Skin epidermis (tissue), 12 donors: ENCODE results near the gene RALGAPA2.

Experiments used
- H3K27ac ChIP-seq, 21 experiments: fragments of 200-600 bp; sonication (generic) in 11 of 21; one replicate each; pipeline ENCODE4 v1.5.0; 2020; ENCODE audit warnings: mild to moderate bottlenecking in 3 of 21, inconsistent platforms in 2 of 21, moderate library complexity in 2 of 21
- H3K4me3 ChIP-seq, 7 experiments: fragments of 200-600 bp; sonication (generic) in 2 of 7; one replicate each; pipeline ENCODE4 v1.5.0; 2020; ENCODE audit warnings: inconsistent platforms in 2 of 7, mild to moderate bottlenecking in 2 of 7, moderate library complexity in 1 of 7

RALGAPA2 gene

DNA sequence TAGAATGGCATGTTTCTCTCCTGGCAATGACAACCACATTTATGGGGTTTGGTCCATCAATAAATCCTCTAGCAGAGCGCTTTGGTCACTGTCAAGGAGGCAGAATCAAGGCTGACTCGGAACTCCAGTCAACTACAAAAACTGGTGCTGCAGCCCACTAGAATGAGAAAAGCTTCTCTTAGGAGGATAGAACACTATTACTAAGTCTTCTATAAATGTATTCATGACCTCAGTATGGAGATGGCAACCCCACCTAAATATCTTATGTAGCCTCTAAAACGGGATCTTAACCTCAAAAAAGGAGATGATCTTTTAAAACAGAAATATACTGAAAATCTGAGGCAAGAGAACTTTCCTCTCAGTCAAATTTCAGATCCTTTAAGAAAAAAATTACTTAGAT lies 68.5 kb downstream of the RALGAPA2 start:
- no peak overlapping the region for H3K27ac ChIP-seq
- H3K4me3 ChIP-seq, result no peak overlapping the region

DNA sequence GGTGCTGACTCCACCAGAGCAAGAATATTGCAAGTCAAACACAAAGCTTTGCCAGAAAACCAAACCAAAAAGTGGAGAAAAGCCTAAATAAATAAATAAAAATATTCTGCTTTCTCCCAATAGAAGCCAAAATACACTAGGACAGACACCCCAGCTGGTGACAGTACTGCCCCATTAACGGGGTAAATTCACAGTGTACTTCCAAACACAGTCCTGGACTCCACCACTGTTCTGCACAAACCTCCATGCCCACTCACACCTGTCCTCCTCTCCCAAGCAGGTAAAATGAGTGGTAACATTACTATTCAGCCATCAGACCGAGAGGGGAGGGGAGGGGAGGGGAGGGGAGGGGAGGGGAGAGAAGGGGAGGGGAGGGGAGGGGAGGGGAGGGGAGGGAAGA lies 70.7 kb downstream of the RALGAPA2 start:
- Histone ChIP-seq H3K27ac (no peak overlapping the region), H3K4me3 (no peak overlapping the region)

DNA sequence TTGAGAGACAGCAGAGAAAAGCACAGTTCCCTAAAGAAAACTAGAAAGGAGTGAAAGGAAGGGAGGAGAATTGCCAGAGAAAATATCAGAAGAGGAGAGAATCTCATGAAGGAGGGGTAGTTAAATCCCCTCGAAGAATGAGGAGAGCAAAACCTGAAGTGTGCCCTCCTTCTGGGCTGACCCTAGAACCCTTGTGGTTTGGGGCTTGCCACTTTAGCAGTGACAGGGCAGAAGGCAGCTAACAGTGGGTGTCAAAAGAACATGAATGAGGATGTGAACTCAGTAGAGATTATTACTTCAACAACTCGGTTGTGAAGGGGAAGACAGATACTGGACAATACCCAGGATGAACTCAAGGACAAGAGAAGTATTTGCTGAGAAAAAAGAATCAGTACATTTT lies 73.6 kb downstream of the RALGAPA2 start:
- Histone ChIP-seq H3K27ac (no peak overlapping the region), H3K4me3 (no peak overlapping the region)

DNA sequence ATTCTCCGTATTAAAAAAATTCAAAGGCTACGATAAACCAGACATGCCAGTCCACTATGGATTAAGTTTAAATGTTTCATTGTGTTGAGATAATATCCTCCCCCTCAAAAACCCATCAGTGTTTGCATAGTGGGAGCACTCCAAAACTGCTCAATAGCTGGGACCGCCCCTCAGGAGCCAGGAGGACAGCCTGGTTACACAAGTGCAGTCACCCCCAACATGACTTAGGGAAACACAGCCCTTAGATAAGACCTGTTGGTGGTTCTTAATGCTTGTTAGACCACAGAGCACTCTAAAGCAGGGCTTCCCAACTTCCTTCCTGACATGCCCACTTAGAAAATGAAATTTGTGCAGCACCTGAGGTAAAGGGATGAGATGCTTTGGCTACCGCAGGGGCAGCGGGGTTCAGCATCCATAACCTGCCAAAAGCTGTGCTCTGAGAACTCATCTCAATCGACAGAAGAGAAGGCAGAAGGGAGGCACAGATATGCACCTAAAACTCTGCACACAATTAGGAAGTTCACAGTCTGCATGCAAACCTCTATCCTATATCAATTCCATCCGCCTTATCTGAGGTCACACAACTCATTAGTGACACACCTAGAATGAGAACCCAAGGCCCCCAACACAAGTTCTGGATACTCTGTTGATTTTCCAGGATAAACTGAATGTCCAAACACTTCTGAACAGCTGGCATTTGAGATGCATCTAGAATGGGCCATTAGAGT lies 74.3 kb downstream of the RALGAPA2 start:
- H3K27ac ChIP-seq, result no peak overlapping the region
- H3K4me3 ChIP-seq, result no peak overlapping the region

DNA sequence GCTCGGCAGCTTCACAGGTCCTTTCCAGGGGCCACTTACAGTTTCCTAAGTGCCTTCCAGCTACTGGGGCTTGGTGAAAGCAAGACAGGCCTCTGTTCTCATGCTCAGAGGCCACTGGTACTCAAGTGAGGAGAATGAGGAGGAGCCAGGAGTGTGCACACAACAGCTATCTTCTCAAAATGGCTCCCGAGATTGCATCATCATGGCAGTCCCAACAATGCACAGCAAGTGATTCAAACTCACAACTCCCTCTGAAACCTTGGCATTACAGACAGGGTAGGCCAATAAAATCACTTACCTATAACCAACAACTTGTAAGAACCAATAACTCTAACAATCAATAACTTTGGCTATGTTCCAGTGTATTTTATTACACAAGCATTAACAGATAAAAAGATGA lies 77.4 kb downstream of the RALGAPA2 start:
- Histone ChIP-seq H3K4me3 (no peak overlapping the region), H3K27ac (no peak overlapping the region)

DNA sequence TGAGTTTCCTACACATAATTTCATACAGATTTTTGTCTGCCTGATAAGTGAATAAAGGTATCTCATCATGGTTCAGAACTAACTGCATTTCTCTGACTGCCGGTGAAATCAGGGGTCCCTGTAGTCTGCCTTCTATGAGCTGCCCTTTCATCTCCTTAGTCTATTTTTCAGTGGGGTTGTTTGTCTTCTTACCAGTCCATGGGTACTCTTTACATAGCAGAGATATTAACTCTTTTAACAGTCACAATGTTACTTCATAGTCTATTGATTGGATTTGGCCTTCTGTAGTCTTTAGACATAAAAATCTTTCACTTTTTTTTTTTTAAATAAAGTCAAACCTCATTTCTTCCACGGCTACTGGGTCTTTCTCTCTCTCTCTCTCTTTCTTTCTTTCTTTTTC lies 79.8 kb downstream of the RALGAPA2 start:
- H3K4me3 ChIP-seq, result no peak overlapping the region

DNA sequence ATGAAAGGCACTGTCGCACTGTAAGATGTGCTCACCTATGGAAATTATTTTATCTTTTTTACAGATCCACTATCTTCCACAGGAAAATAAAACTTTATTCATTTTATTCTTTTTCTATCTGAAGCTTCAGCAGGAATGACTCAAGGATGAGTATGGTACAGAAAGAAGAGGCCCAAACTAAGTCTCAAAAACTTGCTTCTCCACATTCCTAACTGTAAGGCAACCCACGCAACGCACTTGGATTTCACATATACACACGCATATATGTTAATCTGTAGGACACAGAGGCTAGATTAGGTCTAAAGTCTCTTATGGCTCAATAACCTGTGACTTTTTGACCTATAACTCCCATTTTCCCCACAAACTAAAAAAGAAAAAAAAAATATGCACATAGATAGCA lies 81.9 kb downstream of the RALGAPA2 start:
- no peak overlapping the region for H3K4me3 ChIP-seq
- H3K27ac ChIP-seq, result no peak overlapping the region

More for the DNA sequence above, 79.8 kb downstream of the RALGAPA2 start:
- no peak overlapping the region for H3K27ac ChIP-seq

DNA sequence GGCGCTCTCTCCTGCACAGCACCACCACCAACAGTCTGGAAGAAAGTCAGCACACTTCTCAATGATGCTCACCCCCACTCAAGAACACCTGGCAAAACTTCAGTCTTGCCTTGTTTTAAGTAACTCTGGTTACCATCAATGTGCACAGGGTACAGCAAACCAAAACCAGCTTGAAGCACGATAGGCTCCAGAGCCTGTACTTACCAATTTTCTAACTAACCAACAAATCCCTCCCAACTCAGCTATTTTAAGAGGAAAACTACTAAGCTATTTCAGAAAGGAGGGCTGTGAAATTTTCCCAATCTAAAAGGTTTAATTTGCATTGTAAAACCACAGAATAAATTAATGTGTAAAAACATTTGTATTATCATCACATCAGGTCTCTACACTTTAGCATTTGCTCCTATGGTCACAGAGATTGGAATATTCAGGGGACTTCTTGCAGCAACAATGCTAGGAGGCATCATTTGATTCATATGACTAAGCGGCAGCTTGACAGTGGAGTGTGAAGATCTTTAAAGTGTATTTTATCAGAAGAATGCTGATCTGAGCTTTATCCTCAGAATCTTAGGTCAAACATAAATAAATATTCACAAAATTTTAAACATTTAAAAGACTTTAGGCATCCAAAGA lies 82.8 kb downstream of the RALGAPA2 start:
- Histone ChIP-seq H3K27ac (no peak overlapping the region), H3K4me3 (no peak overlapping the region)

DNA sequence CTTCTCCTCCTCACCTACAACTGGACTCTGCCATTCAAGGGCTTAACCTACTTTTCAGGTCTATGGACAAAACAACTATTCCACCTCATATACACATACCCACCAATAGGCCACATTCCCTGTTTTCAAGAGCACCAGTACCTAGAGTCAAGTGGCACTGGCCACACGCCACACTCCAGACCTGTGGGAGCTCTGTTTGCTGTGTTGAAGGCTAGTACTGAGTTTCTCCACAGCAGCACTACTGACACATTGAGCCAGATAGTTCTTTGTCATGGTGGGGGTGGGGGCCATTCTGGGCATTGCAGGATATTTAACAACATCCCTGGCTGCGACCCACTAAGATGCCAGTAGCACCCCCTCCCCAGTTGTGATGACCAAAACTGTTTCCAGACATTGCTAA lies 84.1 kb downstream of the RALGAPA2 start:
- H3K27ac ChIP-seq, result no peak overlapping the region
- H3K4me3 ChIP-seq, result no peak overlapping the region

DNA sequence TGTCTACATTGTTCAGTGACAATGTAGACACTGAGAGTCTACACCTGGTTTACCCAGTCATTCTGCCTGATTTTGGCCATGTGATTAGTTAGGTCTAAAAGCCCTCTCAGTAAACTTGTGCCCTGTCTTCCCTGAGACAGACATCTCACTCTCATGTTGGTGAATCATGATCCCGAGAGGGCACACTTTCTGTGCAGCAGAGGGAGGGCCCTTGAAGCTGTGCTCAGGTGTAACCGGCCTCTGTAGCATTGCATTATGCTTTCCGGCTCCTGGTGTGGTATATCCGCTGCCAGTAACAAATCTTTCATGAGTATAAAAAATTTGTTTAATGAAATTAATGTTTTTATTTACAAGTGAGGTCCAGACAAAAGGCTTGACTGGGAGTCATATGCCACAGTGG lies 85.0 kb downstream of the RALGAPA2 start:
- Histone ChIP-seq H3K4me3 (no peak overlapping the region), H3K27ac (no peak overlapping the region)

DNA sequence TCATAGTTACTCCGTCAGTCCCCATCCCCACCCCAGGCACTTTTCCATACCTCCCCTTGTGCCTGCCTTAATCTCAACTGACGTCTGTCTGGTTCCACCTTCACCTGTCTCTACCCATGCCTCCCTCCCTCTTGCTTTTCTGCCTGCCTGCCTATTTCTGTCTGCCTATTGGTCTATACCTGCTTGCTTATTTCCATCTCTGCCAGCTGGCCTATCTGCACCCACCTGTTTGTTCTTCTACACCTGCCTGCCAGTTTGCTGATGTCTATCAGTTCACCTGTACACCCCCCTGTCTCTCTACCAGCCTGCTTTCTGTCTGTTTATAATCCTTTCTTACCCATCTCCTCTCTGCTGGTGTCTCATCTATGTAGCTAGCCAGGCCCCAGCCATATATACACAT lies 87.5 kb downstream of the RALGAPA2 start:
- no peak overlapping the region for H3K27ac ChIP-seq
- no peak overlapping the region for H3K4me3 ChIP-seq

DNA sequence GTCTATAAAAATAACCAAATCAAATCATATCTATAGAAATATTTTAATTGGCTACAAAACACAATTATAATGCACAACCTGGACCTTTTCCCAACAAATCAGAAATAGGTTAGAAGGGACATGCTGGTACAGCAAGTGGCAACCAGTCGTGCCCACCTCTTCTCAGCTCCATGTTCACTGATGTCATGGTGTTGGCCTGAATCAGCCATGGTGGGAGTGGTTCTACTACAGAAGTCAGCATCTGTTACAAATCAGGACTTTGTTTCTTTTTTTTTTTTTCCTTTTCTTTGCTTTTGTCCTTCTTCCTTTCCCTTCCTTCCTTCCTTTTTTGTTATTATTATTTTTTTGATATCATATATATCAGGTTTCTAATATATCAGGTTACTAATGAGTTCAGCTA lies 91.2 kb downstream of the RALGAPA2 start:
- H3K4me3 ChIP-seq, result no peak overlapping the region
- H3K27ac ChIP-seq, result no peak overlapping the region

DNA sequence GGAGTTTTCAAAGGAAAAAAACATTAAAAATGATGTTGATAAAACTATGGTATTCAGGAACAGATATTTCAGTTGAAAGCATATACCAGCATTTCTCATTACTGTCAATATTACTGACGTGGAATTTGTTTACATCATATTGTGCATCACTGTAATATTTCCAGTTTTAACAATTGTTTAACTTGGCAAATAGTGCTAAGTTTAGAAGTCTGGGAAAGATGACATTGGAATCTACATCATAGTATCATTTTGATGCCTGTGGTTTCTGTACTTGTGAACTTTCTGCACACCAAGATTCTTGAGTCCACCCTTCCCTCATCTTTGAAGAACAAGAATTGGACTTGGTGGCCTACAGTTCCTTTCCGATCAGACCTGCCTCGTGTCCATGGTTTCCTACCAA lies 98.1 kb downstream of the RALGAPA2 start:
- H3K4me3 ChIP-seq, result no peak overlapping the region
- no peak overlapping the region for H3K27ac ChIP-seq

DNA sequence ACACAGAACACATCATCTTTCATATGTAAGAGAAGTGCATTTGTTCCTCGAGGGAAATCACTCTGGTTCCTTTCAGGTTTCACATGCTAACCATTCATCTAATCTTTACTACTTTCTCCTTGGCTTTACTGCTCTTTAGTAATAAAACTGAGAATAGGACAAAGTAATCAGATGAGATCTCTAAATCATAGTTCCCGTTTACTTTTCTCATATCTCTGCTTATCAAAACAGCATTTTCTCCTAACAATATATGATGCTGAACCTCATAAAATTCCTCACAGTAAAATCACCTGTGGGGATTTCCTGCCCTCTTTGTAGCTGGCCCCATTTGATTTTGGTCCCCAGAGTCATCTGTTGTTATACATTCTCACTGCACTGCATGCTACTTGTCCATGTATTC lies 100.2 kb downstream of the RALGAPA2 start:
- no peak overlapping the region for H3K4me3 ChIP-seq
- H3K27ac ChIP-seq, result no peak overlapping the region

DNA sequence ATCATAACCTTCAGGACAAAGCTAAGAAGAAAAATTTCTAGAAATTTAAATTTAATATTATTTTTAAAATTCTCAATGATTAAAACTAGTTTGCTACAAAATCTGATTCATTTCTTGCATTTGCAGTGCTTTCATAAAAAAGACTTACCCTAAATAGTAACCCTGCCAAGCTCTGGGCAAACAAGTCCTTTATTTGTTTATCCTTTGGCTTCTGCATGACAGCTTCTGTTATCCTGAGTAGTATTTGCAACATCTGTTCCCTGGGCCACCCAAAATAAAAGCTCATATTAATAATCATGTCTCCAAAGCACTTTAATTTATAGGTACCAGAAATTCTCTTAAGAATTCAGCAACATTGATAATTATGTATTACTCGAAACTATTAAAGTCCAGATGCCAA lies 101.3 kb downstream of the RALGAPA2 start:
- H3K27ac ChIP-seq, result no peak overlapping the region
- H3K4me3 ChIP-seq, result no peak overlapping the region

DNA sequence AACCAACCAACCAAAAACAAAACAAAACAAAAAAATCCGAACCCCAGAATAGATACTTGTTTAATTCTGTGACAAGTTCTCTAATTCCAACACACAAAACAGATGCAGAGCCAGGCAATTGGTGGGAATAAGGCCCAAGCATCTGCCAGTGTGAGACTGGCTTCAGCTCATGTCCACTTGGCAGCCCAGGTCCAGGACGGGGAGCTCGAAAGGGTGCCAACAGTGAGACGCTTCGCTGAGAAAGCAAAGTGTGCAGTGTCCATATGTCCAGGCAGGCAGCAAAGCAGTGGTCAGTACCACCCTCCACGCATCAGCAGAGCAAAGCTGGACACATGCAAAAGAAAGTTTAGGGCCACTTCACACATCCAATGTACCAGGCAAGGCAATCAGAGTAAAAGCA lies 102.9 kb downstream of the RALGAPA2 start:
- H3K27ac ChIP-seq, result no peak overlapping the region
- no peak overlapping the region for H3K4me3 ChIP-seq

DNA sequence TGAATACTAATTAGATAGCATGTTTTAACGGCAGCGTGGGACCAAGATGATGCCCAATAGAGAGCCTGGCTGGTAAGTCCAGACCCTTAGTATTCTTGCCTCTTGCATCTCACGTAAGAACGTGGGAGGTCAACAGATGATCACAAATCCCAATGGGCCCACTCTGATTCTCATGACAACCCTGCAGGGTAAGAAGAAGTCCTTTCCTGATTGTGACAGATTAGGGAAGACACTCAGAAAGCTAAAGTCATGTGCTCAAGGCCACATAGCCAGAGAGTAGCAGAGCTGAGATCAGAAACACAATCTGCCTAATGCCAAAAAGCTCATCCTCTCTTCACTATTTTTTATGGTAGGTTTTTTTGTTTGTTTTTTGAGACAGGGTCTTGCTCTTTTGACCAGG lies 103.8 kb downstream of the RALGAPA2 start:
- H3K27ac ChIP-seq, result no peak overlapping the region
- H3K4me3 ChIP-seq, result no peak overlapping the region

DNA sequence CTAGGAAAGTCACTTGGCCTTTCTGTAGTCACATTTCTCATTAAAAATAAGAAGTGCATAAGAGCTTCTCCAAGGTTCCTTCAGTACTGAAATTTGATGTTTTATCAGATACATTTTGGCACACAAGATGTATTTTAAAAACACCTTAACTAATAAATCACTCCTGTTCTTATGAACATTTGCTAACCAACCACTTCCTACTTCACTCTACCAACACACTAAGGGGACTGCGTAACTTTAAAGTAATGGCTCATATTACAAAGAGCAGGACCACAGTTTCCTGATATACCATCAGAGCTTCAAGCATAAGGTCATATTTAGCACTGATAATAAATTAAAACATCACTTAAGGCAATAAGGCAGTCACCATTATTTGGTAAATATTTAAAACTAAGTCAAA lies 104.4 kb downstream of the RALGAPA2 start:
- Histone ChIP-seq H3K27ac (no peak overlapping the region), H3K4me3 (no peak overlapping the region)

DNA sequence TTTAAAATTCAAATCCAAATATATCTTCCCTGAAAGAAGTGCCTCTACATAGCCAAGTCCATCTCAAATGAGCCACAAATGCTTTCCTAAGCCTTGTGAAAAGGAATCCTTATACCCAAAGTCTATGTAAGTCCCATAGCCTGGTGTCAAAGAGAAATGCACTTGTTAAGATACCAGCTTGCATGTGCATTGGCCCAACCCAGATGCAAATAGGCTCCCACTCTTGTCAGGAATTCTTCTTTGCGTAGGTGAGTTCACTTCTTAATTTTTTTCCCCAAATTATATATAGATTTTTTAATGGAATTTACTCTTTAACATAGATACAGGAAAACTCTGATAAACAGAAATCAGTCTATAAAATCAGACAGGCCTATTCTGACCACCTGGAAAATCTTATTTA lies 105.6 kb downstream of the RALGAPA2 start:
- no peak overlapping the region for H3K4me3 ChIP-seq

DNA sequence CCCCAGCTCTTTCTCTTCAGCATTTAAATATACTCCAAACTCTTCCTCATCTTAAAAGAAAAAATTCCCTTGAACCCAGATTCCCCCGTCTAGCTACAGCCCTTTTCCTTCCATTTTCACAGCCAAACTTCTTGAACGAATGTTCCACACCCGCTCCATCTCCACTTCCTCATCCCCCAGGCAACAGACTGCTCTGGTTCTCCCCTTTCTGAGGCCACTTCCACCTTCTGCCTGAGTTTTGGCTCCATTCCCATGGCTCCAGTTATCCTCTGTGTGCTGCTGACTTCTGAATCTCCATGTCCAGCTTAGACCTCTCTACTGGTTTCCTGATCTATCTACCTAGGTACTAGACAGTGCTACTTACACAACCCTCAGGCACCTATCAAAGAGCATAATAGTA lies 106.4 kb downstream of the RALGAPA2 start:
- Histone ChIP-seq H3K27ac (no peak overlapping the region), H3K4me3 (no peak overlapping the region)

More for the DNA sequence above, 105.6 kb downstream of the RALGAPA2 start:
- no peak overlapping the region for H3K27ac ChIP-seq

DNA sequence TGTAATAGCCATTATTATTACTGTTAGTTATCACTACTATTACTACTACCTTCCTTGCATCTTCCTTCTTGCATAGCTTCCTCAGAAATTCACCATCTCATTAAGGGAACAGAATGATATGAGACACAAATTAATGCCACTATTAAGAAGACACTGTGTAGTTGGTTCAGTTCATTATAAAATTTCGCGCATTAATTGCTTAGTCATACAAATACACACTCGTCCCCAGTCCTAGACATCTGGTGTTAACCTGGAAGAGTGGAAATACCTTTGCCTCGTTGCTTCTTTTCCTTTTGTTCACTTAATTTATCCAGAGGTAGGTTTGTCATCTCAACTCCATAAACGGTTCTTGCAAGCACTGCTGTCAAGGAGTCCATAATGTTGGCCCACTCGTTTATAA lies 107.5 kb downstream of the RALGAPA2 start:
- Histone ChIP-seq H3K27ac (no peak overlapping the region), H3K4me3 (no peak overlapping the region)

DNA sequence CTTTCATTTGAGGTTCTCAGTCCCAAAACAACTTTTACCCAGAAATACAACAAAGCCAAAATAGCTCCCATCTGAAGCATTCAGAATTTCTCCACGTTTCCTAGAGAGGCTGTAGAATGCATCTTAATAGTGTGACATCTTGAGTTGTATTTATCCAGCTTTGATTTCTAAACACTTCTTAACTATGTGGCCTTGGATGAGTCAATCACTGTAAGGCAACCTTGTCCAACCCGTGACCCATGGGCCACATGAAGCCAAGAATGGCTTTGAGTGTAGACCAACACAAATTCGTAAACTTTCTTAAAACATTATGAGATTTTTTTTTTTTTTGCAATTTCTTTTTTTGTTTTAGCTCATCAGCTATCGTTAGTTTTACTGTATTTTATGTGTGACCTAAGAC lies 108.1 kb downstream of the RALGAPA2 start:
- Histone ChIP-seq H3K27ac (no peak overlapping the region), H3K4me3 (no peak overlapping the region)
